ENCODE measurements around the gene SSTR4. TPM values are rescaled to one million over a fixed set of nuclear protein-coding genes. Genes with fewer than 3 reads are reported as not detected.

Gene SSTR4
- total and polyA plus RNA-seq, 9 donors: 0.12 to 0.17 TPM; not detected in 7

DNA sequence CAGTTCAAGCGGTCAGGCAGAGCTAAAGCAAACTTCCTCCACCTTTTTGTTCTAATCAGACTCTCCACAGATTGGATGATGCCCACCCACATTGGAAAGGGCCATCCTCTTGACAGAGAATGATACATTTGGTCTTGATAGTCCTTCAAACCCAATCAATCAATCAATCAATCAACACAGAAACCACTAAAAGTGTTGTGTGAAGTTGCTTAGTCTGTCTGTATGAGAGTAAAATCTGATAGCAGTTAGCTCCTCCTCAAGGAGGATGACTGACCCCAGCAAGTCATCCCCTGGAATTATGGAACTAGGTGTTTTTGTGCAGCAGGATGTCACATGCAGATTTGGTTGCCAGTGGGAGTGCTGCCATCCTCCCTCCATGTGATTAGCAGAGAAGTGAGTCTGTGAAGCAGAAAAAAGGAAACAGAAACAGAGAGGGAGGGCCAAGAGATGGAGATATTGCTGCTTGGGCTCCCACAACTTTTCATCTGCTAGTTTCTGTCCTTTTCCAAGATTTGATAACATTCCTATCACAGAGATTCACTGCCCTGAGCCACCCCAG, 32.0 kb upstream of the SSTR4 start:
- WGBS (ENCODE audit: insufficient coverage): no CpG with 5 or more reads among the region's 1 CpG
- no peaks in the 10 kb centered on the region for H3K36me3 ChIP-seq (ENCODE audit: control insufficient read depth, insufficient read depth, low read length)
- no peaks in the 10 kb centered on the region for H3K9me3 ChIP-seq (replicated peaks; ENCODE audit: control insufficient read depth, low read depth, low read length)
- H3K27me3 ChIP-seq (ENCODE audit: control insufficient read depth, insufficient read depth, low read length): no peaks in the 10 kb centered on the region
- H3K4me1 ChIP-seq (ENCODE audit: control insufficient read depth, insufficient read depth, low read length): no peaks in the 10 kb centered on the region
- no peak overlapping the region for H3K27ac ChIP-seq (ENCODE audit: low read length)
- no peak for DNase-seq
- no peak overlapping the region for H3K4me3 ChIP-seq (ENCODE audit: low read length)

DNA sequence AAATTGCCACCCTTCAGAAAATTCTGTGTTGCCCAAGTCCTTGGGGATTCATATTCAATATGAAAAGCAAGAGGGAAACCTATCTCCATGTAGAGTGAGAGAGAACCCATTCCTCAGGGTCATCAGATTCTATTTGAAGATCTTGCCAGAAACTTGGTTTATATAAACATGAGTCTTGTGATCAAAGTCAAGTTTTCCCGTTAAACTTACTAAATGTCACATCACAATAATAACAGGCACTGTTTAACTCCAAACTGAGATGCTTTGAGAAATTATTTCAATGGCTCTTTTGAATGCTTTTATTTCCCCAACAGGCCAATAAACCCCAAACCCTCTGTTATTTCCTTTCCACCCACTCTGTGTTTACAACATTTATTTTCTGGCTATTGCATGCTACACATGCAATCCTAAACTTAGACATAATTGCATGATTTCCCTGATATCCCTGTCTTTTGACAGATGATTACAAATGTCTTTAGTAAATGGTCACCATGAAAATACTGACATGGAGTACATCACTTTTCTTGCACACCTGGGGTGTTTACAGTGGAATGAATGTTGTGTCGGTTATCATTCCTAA, 31.1 kb upstream of the SSTR4 start:
- WGBS (ENCODE audit: insufficient coverage): no CpG with 5 or more reads among the region's 2 CpGs
- Histone ChIP-seq H3K27me3 (ENCODE audit: control insufficient read depth, insufficient read depth, low read length) (no peaks in the 10 kb centered on the region), H3K9me3 (replicated peaks; ENCODE audit: control insufficient read depth, low read depth, low read length) (no peaks in the 10 kb centered on the region), H3K36me3 (ENCODE audit: control insufficient read depth, insufficient read depth, low read length) (no peaks in the 10 kb centered on the region), H3K27ac (ENCODE audit: low read length) (no peak overlapping the region), H3K4me3 (ENCODE audit: low read length) (no peak overlapping the region), H3K4me1 (ENCODE audit: control insufficient read depth, insufficient read depth, low read length) (no peaks in the 10 kb centered on the region)
- no peak for DNase-seq

DNA sequence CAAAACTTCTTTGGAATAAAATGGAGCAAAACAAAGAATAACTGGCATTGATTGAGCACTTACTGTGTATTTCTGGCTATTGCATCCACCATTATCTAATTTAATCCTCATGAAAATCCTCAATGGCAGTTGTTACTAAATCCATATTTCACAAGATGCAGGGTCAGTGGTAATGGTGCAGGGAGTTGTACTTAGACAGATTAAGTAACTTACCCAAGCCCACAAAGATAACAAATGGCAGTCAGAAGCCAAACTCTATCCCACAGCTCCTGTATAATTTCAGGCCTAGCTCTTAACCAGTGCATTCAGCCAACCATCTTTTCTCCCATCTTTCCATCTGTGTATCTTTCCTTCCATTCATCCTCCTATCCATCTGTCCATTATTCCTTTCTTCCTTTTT, 29.3 kb upstream of the SSTR4 start:
- H3K27ac ChIP-seq (ENCODE audit: low read length): no peak overlapping the region
- H3K27me3 ChIP-seq (ENCODE audit: control insufficient read depth, insufficient read depth, low read length): no peaks in the 10 kb centered on the region
- H3K4me1 ChIP-seq (ENCODE audit: control insufficient read depth, insufficient read depth, low read length): no peaks in the 10 kb centered on the region
- no peak for DNase-seq
- H3K9me3 ChIP-seq (replicated peaks; ENCODE audit: control insufficient read depth, low read depth, low read length): no peaks in the 10 kb centered on the region
- no peaks in the 10 kb centered on the region for H3K36me3 ChIP-seq (ENCODE audit: control insufficient read depth, insufficient read depth, low read length)
- H3K4me3 ChIP-seq (ENCODE audit: low read length): no peak overlapping the region

DNA sequence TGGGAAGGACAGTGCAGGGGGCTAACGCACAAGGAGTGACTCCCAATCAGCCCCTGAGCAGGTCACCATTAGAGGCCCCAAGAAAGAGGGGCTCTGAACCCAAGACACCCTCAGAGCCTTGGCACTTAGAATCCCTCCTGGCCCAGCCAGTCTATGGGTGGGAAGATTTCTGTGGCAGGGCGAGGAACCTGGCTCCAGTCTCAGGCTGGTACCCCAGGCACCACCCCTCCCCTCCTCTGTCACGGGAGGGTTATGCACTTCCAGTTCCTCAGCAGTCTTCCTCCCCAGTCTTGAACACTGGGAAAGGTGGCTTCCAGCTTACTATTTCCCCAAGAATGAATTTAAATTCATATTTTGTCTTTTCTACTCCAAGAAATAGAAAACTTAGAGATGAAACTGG, 27.6 kb upstream of the SSTR4 start:
- 83% methylated on average over 1 of the region's 3 CpGs for WGBS (ENCODE audit: insufficient coverage)

DNA sequence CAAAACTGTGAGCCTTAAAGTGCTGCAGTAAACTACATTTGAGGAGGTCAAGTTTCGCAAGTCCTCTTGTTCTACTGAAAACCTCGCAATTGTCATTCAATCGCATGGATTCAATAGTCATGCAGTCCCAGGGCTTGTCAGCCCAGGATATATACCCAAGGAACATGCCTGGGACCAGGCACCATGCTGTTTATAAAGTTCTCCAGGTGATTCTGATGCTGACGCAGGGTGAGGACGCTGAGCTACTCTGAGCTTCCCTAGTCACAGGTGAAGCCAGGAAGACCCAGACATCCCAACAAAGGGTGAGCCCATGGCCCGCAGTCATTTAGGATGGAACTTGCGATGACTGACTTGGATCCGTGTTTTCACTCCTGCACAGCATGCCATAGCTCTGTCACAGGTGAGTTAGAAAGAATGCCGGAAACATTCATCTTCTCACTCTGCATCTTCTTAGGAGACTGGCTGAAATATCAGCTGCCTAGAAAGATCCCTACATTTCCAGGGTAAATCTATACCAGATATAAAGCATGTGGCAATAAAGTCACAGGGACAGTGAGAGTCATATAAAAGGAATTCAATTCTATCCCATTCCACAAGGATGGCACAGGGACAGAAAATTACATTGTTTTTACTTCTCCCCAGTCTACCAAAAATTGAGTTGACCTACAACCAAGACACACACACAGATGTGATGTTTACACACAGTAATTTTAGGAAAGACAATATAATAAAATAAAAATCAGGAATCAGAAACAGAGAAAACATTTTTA, 27.0 kb upstream of the SSTR4 start:
- WGBS (ENCODE audit: insufficient coverage): 90% methylated on average over 8 of the region's 9 CpGs
- no peak overlapping the region for H3K27ac ChIP-seq (ENCODE audit: low read length)
- DNase-seq: no peak

More for the DNA sequence above, 27.6 kb upstream of the SSTR4 start:
- Histone ChIP-seq H3K4me1 (ENCODE audit: control insufficient read depth, insufficient read depth, low read length) (no peaks in the 10 kb centered on the region), H3K27me3 (ENCODE audit: control insufficient read depth, insufficient read depth, low read length) (no peaks in the 10 kb centered on the region), H3K27ac (ENCODE audit: low read length) (no peak overlapping the region), H3K4me3 (ENCODE audit: low read length) (no peak overlapping the region), H3K9me3 (replicated peaks; ENCODE audit: control insufficient read depth, low read depth, low read length) (no peaks in the 10 kb centered on the region), H3K36me3 (ENCODE audit: control insufficient read depth, insufficient read depth, low read length) (no peaks in the 10 kb centered on the region)
- DNase-seq: no peak

DNA sequence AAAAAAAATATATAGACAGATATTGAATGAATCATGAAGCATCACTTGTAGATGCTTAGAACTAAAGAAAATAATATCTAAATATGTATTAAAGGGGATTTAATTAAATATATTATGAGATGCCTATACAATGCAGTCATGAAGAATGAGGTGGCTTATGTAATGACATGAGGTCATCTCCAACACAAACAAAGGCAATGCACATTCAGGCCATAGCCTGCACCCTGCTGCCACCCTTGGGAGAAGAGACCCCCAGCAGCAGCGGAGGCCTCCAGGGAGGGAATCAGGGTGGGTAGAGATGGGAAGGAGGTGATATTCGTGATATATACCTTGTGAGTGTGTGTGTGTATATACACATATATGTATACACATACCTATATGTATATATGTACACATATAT, 26.4 kb upstream of the SSTR4 start:
- H3K27ac ChIP-seq (ENCODE audit: low read length): no peak overlapping the region
- H3K4me1 ChIP-seq (ENCODE audit: control insufficient read depth, insufficient read depth, low read length): no peaks in the 10 kb centered on the region
- WGBS (ENCODE audit: insufficient coverage): no CpG with 5 or more reads among the region's 2 CpGs
- no peaks in the 10 kb centered on the region for H3K27me3 ChIP-seq (ENCODE audit: control insufficient read depth, insufficient read depth, low read length)
- no peaks in the 10 kb centered on the region for H3K9me3 ChIP-seq (replicated peaks; ENCODE audit: control insufficient read depth, low read depth, low read length)
- no peak overlapping the region for H3K4me3 ChIP-seq (ENCODE audit: low read length)
- no peak for DNase-seq
- no peaks in the 10 kb centered on the region for H3K36me3 ChIP-seq (ENCODE audit: control insufficient read depth, insufficient read depth, low read length)

More for the DNA sequence above, 27.0 kb upstream of the SSTR4 start:
- no peaks in the 10 kb centered on the region for H3K27me3 ChIP-seq (ENCODE audit: control insufficient read depth, insufficient read depth, low read length)
- H3K9me3 ChIP-seq (replicated peaks; ENCODE audit: control insufficient read depth, low read depth, low read length): no peaks in the 10 kb centered on the region
- H3K36me3 ChIP-seq (ENCODE audit: control insufficient read depth, insufficient read depth, low read length): no peaks in the 10 kb centered on the region
- no peaks in the 10 kb centered on the region for H3K4me1 ChIP-seq (ENCODE audit: control insufficient read depth, insufficient read depth, low read length)
- H3K4me3 ChIP-seq (ENCODE audit: low read length): no peak overlapping the region

DNA sequence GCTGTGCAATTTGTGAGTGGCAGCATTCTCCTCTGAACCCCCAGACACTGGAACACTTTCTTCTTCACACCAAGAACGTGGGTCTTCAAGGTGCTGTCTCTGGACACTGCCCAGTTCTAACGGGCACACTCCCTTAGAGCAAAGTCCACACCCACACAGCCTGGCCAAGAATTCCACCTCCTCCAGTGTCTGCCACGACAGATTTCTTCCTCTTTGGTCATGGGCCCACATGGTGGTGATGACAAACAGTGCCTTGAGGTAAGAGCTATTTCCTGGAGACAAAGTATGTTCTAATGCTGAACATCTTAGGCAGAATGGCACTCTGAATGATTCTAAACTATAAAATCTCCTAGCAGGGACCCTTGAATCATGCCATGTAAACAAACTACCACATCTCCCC, 25.5 kb upstream of the SSTR4 start:
- DNase-seq: no peak
- Histone ChIP-seq H3K27me3 (ENCODE audit: control insufficient read depth, insufficient read depth, low read length) (no peaks in the 10 kb centered on the region), H3K27ac (ENCODE audit: low read length) (no peak overlapping the region), H3K36me3 (ENCODE audit: control insufficient read depth, insufficient read depth, low read length) (no peaks in the 10 kb centered on the region), H3K9me3 (replicated peaks; ENCODE audit: control insufficient read depth, low read depth, low read length) (no peaks in the 10 kb centered on the region), H3K4me3 (ENCODE audit: low read length) (no peak overlapping the region), H3K4me1 (ENCODE audit: control insufficient read depth, insufficient read depth, low read length) (no peaks in the 10 kb centered on the region)
- no CpG with 5 or more reads among the region's 3 CpGs for WGBS (ENCODE audit: insufficient coverage)

DNA sequence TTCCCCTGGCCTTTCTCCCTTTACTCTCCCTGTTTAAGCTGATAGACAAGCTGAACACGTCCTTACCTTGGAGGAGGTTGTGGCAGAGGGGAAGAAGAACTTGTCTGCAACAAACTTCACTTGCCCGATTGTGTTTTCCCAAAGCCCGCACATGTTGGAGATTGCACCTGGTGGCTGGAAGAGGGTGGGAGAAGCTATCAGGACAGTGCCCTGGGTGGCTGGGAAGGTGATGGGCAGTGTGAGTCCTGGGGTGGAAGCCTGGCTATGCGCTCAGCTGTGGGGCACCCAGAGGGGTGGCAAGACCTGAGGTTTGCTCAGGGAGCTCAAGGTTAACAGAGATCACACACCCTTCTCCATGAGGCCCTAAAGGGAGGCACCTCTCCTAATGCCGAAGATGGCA, 25.0 kb upstream of the SSTR4 start:
- DNase-seq: no peak
- H3K27me3 ChIP-seq (ENCODE audit: control insufficient read depth, insufficient read depth, low read length): no peaks in the 10 kb centered on the region
- no peaks in the 10 kb centered on the region for H3K9me3 ChIP-seq (replicated peaks; ENCODE audit: control insufficient read depth, low read depth, low read length)
- no peaks in the 10 kb centered on the region for H3K36me3 ChIP-seq (ENCODE audit: control insufficient read depth, insufficient read depth, low read length)
- no peak overlapping the region for H3K4me3 ChIP-seq (ENCODE audit: low read length)
- H3K27ac ChIP-seq (ENCODE audit: low read length): no peak overlapping the region
- WGBS (ENCODE audit: insufficient coverage): 75% methylated on average over 3 of the region's 5 CpGs
- no peaks in the 10 kb centered on the region for H3K4me1 ChIP-seq (ENCODE audit: control insufficient read depth, insufficient read depth, low read length)

DNA sequence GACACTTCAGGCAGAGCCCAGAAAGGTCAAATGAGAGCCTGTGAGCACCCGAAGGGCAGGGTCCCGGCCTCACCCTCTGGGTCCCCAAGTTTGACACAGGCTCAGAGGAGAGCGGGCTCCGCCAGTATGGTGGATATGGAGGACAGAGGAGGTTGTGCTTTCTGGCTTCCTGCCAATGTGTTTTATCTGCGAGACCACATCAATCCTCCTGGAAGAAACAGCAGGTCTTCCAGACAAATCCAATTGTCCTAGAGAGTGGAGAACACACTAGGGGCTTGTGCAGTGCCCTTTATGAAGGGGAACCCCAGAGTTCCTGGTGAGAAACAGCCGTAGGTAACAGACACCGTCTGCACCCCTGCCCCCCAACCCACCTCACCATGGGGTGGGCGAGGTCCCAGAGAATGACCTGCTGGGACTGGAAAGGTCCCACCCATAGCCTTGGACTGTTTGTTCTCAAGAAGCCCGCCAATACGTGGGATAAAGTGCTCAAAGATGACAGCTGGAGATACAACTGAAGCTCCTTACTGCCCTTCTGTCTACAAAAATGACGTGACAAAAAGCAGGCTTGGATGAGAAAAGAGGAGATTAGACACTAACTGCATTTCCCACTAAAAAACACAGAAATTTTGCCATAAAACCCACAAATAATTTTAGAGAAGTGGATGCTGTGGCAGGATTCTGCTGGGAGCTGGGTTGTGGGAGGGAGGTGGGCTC, 23.9 kb upstream of the SSTR4 start:
- H3K27ac ChIP-seq (ENCODE audit: low read length): no peak overlapping the region
- H3K27me3 ChIP-seq (ENCODE audit: control insufficient read depth, insufficient read depth, low read length): no peaks in the 10 kb centered on the region
- H3K9me3 ChIP-seq (replicated peaks; ENCODE audit: control insufficient read depth, low read depth, low read length): no peaks in the 10 kb centered on the region
- no peak for DNase-seq
- WGBS (ENCODE audit: insufficient coverage): 86% methylated on average over 6 of the region's 11 CpGs
- no peaks in the 10 kb centered on the region for H3K36me3 ChIP-seq (ENCODE audit: control insufficient read depth, insufficient read depth, low read length)
- H3K4me1 ChIP-seq (ENCODE audit: control insufficient read depth, insufficient read depth, low read length): no peaks in the 10 kb centered on the region
- no peak overlapping the region for H3K4me3 ChIP-seq (ENCODE audit: low read length)

DNA sequence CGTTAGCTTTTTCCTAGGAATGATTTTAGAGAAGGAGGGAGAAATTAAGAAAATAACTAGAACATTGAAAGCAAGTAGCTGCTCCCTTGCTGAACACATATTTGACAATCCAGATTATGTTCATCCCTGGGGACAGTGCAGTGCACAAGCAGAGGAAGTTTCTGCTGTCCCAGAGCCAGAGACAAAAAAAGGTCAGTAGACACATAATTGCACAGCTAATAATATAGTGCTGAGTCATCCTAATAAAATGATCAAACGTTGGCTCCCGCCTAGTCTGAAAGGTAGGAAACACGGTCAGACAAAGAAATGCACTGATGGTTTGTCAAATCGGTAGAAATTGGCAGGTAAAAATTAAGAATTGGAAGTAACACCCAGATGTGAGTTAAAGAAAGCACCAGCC, 21.7 kb upstream of the SSTR4 start:
- no peaks in the 10 kb centered on the region for H3K36me3 ChIP-seq (ENCODE audit: control insufficient read depth, insufficient read depth, low read length)
- 61% methylated on average over 3 of the region's 5 CpGs for WGBS (ENCODE audit: insufficient coverage)

More for the DNA sequence above, 21.7 kb upstream of the SSTR4 start:
- Histone ChIP-seq H3K27ac (ENCODE audit: low read length) (no peak overlapping the region), H3K9me3 (replicated peaks; ENCODE audit: control insufficient read depth, low read depth, low read length) (no peaks in the 10 kb centered on the region), H3K4me1 (ENCODE audit: control insufficient read depth, insufficient read depth, low read length) (no peaks in the 10 kb centered on the region), H3K4me3 (ENCODE audit: low read length) (no peak overlapping the region), H3K27me3 (ENCODE audit: control insufficient read depth, insufficient read depth, low read length) (no peaks in the 10 kb centered on the region)
- DNase-seq: peak; percentile 33

Measured in muscle of leg (tissue), 11 donors.